Keratinocyte (primary cell): ENCODE data around the gene HPCAL1.

Experiments used
- CTCF ChIP-seq, 3 experiments: IDR thresholded peaks in 1 of 3; conservative IDR thresholded peaks in 1 of 3; optimal IDR thresholded peaks in 1 of 3; 2 replicates in 2 of 3; 3 replicates in 1 of 3; pipeline versions ENCODE3 to v1.5.1; 2011; ENCODE audit warnings: low read length in 3 of 3, mild to moderate bottlenecking in 3 of 3, moderate library complexity in 2 of 3, control low read depth in 1 of 3, inconsistent platforms in 1 of 3; ENCODE audit not compliant: insufficient read depth in 2 of 3; ENCODE audit errors: extremely low read depth in 1 of 3
- EZH2 ChIP-seq: IDR thresholded peaks from one replicate; pipeline ENCODE4 v1.6.1; 2012; ENCODE audit warnings: inconsistent platforms, mild to moderate bottlenecking, low read length, moderate library complexity

GRCh38 chr2:10397878-10398277, 95.2 kb downstream of the HPCAL1 start:
- TF ChIP-seq CTCF (optimal IDR thresholded peaks at IDR 0.05 in 1 of 3, IDR thresholded peaks at IDR 0.05 in 1 of 3, conservative IDR thresholded peaks at IDR 0.05 in 1 of 3; ENCODE audit: extremely low read depth in 1 of 3, insufficient read depth in 2 of 3, low read length in 3 of 3) = no peak
- TF ChIP-seq EZH2 = no peak
